OCI-LY1 (cell line): Measurements from ENCODE around the gene CDKL5.

ENCODE experiments used
- EZH2 ChIP-seq: fragments of 200-600 bp; sonication (generic), shearing (Covaris generic); IDR thresholded peaks from 2 replicates; pipeline ENCODE4 v1.8.0; 2017; ENCODE audit warnings: borderline replicate concordance, mixed run types, mild to moderate bottlenecking, antibody characterized with exemption, low read length, moderate library complexity, mixed read lengths
- TF ChIP-seq, protein P1 (sequence below): fragments of 200-600 bp; sonication (generic), shearing (Covaris generic); IDR thresholded peaks from 2 replicates; pipeline ENCODE4 v1.5.1; 2017; ENCODE audit warnings: mild to moderate bottlenecking, antibody characterized with exemption, low read length, moderate library complexity, mixed read lengths

DNA sequence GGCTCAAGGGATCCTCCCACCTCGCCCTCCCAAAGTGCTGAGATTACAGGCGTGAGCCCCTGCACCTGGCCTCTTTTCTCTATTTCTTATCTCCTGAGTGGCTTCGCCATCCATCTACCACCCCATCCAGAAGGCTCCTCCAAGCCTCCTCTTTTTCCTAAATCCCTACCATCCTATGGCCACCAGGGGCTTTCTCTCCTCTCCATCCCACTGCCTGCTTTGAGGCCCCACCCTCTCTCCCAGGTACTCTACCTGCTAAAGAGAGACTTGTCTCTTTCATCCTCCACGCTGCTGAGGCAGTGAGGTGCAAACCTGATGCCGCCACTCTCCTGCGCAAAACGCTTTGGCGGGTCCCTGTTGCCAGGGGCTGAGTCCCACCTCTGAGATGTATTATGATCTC is 239.5 kb downstream of the CDKL5 start:
- TF ChIP-seq, protein P1, sequence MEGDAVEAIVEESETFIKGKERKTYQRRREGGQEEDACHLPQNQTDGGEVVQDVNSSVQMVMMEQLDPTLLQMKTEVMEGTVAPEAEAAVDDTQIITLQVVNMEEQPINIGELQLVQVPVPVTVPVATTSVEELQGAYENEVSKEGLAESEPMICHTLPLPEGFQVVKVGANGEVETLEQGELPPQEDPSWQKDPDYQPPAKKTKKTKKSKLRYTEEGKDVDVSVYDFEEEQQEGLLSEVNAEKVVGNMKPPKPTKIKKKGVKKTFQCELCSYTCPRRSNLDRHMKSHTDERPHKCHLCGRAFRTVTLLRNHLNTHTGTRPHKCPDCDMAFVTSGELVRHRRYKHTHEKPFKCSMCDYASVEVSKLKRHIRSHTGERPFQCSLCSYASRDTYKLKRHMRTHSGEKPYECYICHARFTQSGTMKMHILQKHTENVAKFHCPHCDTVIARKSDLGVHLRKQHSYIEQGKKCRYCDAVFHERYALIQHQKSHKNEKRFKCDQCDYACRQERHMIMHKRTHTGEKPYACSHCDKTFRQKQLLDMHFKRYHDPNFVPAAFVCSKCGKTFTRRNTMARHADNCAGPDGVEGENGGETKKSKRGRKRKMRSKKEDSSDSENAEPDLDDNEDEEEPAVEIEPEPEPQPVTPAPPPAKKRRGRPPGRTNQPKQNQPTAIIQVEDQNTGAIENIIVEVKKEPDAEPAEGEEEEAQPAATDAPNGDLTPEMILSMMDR, result no peak
- TF ChIP-seq EZH2, result no peak
